Gastroesophageal sphincter (tissue), 3 donors: Measurements from ENCODE around the gene CSNK2A1.

Source experiments
- EP300 ChIP-seq: sonication (generic); formaldehyde crosslinking; IDR thresholded peaks from one replicate; pipeline ENCODE4 v1.6.1; 2017; ENCODE audit warnings: antibody characterized with exemption, mild to moderate bottlenecking
- POLR2A ChIP-seq, 2 donors: fragments of 450-650 bp; IDR thresholded peaks; one replicate each; pipeline ENCODE4 v1.6.1; 2017; ENCODE audit warnings: antibody characterized with exemption in 2 of 2, mild to moderate bottlenecking in 2 of 2, moderate library complexity in 1 of 2
- POLR2AphosphoS5 ChIP-seq: sonication (generic); formaldehyde crosslinking; IDR thresholded peaks from one replicate; pipeline ENCODE4 v1.6.1; 2017; ENCODE audit warnings: antibody characterized with exemption
- TF ChIP-seq, protein P1 (sequence below), 4 experiments: fragments of 200-600 bp in 2 of 4; fragments of 450-650 bp in 2 of 4; sonication (generic) in 1 of 4; IDR thresholded peaks; one replicate each; pipeline ENCODE4 v1.5.1; 2017 to 2019; ENCODE audit warnings: antibody characterized with exemption in 4 of 4, mild to moderate bottlenecking in 2 of 4, moderate library complexity in 2 of 4

DNA sequence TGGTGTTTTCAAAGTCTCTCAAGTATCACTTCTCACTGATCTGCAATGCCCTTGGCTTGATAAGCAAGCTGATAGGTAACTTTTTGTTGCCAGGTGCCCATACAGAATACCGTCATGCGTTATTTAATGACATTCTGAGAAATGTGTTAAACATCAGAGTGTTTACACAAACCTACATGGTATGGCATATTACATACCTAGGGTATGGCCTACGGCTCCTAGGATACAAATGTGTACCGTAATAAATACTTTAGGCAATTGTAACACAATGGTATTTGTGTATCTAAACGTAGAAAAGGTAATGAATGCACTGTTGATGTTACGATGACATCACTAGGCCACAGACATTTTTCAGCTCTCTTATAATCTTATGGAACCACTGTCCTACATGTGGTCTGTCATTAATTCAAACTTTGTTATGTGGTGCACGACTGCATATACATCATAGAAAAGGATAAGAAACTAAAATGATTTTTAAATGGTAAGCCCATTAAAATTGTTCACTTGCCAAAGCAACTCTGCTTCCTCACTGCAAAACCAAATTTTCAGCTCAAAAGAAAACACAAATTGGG lies 35.7 kb downstream of the CSNK2A1 start:
- TF ChIP-seq, protein P1, sequence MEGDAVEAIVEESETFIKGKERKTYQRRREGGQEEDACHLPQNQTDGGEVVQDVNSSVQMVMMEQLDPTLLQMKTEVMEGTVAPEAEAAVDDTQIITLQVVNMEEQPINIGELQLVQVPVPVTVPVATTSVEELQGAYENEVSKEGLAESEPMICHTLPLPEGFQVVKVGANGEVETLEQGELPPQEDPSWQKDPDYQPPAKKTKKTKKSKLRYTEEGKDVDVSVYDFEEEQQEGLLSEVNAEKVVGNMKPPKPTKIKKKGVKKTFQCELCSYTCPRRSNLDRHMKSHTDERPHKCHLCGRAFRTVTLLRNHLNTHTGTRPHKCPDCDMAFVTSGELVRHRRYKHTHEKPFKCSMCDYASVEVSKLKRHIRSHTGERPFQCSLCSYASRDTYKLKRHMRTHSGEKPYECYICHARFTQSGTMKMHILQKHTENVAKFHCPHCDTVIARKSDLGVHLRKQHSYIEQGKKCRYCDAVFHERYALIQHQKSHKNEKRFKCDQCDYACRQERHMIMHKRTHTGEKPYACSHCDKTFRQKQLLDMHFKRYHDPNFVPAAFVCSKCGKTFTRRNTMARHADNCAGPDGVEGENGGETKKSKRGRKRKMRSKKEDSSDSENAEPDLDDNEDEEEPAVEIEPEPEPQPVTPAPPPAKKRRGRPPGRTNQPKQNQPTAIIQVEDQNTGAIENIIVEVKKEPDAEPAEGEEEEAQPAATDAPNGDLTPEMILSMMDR (IDR thresholded peaks at IDR 0.05), result no peak
- TF ChIP-seq POLR2A (IDR thresholded peaks at IDR 0.05) (no peak), POLR2AphosphoS5 (no peak), EP300 (no peak)
